ENCODE results near the gene PRR30. TPM values are rescaled to one million over a fixed set of nuclear protein-coding genes. Genes with fewer than 3 reads are reported as not detected.

PRR30 gene
- total RNA-seq, 1 donor from 2014 or later = not detected

- H3K27ac Mint-ChIP-seq (ENCODE audit: unreplicated experiment) = no peak overlapping the region
- H3K4me3 Mint-ChIP-seq (ENCODE audit: unreplicated experiment) = no peak overlapping the region
These were observed 10.3 kb downstream of the PRR30 start for GRCh38 chr2:27128668-27129571.

GRCh38 chr2:27127883-27128667 lies 11.1 kb downstream of the PRR30 start:
- no peak for TF ChIP-seq CTCF (IDR thresholded peaks at IDR 0.05; ENCODE audit: unreplicated experiment)
- peaks cover 16% of the 10 kb centered on the region for H3K36me3 Mint-ChIP-seq (ENCODE audit: low read depth, unreplicated experiment)
- peaks cover 9% of the 10 kb centered on the region for H3K4me1 Mint-ChIP-seq (ENCODE audit: unreplicated experiment)
- H3K27me3 Mint-ChIP-seq (ENCODE audit: unreplicated experiment) = peaks cover 8% of the 10 kb centered on the region
- no peak for DNase-seq (ENCODE audit: low spot score)
- H3K27ac Mint-ChIP-seq (ENCODE audit: unreplicated experiment) = no peak overlapping the region
- no peak overlapping the region for H3K4me3 Mint-ChIP-seq (ENCODE audit: unreplicated experiment)
- H3K9me3 Mint-ChIP-seq (ENCODE audit: unreplicated experiment) = no peaks in the 10 kb centered on the region

More at GRCh38 chr2:27128668-27129571, 10.3 kb downstream of the PRR30 start:
- Mint-ChIP-seq H3K4me1 (ENCODE audit: unreplicated experiment) (peaks cover 11% of the 10 kb centered on the region), H3K36me3 (ENCODE audit: low read depth, unreplicated experiment) (peaks cover 19% of the 10 kb centered on the region), H3K27me3 (ENCODE audit: unreplicated experiment) (peaks cover 8% of the 10 kb centered on the region), H3K9me3 (ENCODE audit: unreplicated experiment) (no peaks in the 10 kb centered on the region)
- DNase-seq (ENCODE audit: low spot score) = no peak
- no peak for TF ChIP-seq CTCF (IDR thresholded peaks at IDR 0.05; ENCODE audit: unreplicated experiment)

GRCh38 chr2:27126252-27126710 lies 12.9 kb downstream of the PRR30 start:
- Mint-ChIP-seq H3K27ac (ENCODE audit: unreplicated experiment) (no peak overlapping the region), H3K27me3 (ENCODE audit: unreplicated experiment) (peaks cover 11% of the 10 kb centered on the region), H3K4me1 (ENCODE audit: unreplicated experiment) (peaks cover 7% of the 10 kb centered on the region), H3K4me3 (ENCODE audit: unreplicated experiment) (no peak overlapping the region), H3K9me3 (ENCODE audit: unreplicated experiment) (no peaks in the 10 kb centered on the region), H3K36me3 (ENCODE audit: low read depth, unreplicated experiment) (peaks cover 19% of the 10 kb centered on the region)
- DNase-seq (ENCODE audit: low spot score) = no peak
- TF ChIP-seq CTCF (IDR thresholded peaks at IDR 0.05; ENCODE audit: unreplicated experiment) = no peak

GRCh38 chr2:27125104-27125503 lies 14.1 kb downstream of the PRR30 start:
- Mint-ChIP-seq H3K27ac (ENCODE audit: unreplicated experiment) (no peak overlapping the region), H3K27me3 (ENCODE audit: unreplicated experiment) (peaks cover 9% of the 10 kb centered on the region), H3K4me3 (ENCODE audit: unreplicated experiment) (no peak overlapping the region), H3K36me3 (ENCODE audit: low read depth, unreplicated experiment) (peaks cover 14% of the 10 kb centered on the region), H3K9me3 (ENCODE audit: unreplicated experiment) (no peaks in the 10 kb centered on the region), H3K4me1 (ENCODE audit: unreplicated experiment) (peaks cover 8% of the 10 kb centered on the region)
- DNase-seq (ENCODE audit: low spot score) = no peak
- TF ChIP-seq CTCF (IDR thresholded peaks at IDR 0.05; ENCODE audit: unreplicated experiment) = no peak

Data from endothelial cell (in vitro differentiated cells).